WI38 (cell line): Measurements from ENCODE around the gene NAB2.
"Not testable (repeated sequence)": the region's sequence is repeated elsewhere in the genome, so short reads cannot be mapped to it uniquely, and the experiment has no call there.

Experiments
- H3K4me3 ChIP-seq: 2 replicates; pipeline ENCODE4 v1.5.1; 2011; ENCODE audit warnings: low read depth, mild to moderate bottlenecking, control low read depth, low read length
- TF ChIP-seq, protein P1 (sequence below): IDR thresholded peaks from 2 replicates; pipeline ENCODE4 v1.5.1; 2012; ENCODE audit warnings: low read depth, mild to moderate bottlenecking, control low read depth, low read length

The NAB2 gene

DNA sequence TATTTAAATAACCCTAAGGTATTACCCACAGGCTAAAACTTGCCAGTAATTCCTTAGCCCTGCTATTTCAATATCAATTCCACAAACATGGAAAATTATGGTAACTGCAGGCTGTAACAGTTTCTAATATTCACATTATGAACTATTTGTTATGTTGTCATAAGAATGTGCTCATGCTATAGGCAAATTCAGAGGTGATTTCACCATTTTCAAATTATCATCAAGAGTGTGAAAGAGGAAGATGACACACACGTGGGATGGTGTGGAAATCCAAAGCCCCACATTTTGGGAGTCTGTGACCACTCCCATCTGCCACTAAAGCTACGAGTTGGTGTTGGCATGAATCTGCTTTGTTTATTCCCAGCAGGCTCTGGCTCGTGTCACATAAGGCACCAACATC lies 33.1 kb upstream of the NAB2 start:
- no peak overlapping the region for H3K4me3 ChIP-seq
- TF ChIP-seq, protein P1, sequence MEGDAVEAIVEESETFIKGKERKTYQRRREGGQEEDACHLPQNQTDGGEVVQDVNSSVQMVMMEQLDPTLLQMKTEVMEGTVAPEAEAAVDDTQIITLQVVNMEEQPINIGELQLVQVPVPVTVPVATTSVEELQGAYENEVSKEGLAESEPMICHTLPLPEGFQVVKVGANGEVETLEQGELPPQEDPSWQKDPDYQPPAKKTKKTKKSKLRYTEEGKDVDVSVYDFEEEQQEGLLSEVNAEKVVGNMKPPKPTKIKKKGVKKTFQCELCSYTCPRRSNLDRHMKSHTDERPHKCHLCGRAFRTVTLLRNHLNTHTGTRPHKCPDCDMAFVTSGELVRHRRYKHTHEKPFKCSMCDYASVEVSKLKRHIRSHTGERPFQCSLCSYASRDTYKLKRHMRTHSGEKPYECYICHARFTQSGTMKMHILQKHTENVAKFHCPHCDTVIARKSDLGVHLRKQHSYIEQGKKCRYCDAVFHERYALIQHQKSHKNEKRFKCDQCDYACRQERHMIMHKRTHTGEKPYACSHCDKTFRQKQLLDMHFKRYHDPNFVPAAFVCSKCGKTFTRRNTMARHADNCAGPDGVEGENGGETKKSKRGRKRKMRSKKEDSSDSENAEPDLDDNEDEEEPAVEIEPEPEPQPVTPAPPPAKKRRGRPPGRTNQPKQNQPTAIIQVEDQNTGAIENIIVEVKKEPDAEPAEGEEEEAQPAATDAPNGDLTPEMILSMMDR: no peak

DNA sequence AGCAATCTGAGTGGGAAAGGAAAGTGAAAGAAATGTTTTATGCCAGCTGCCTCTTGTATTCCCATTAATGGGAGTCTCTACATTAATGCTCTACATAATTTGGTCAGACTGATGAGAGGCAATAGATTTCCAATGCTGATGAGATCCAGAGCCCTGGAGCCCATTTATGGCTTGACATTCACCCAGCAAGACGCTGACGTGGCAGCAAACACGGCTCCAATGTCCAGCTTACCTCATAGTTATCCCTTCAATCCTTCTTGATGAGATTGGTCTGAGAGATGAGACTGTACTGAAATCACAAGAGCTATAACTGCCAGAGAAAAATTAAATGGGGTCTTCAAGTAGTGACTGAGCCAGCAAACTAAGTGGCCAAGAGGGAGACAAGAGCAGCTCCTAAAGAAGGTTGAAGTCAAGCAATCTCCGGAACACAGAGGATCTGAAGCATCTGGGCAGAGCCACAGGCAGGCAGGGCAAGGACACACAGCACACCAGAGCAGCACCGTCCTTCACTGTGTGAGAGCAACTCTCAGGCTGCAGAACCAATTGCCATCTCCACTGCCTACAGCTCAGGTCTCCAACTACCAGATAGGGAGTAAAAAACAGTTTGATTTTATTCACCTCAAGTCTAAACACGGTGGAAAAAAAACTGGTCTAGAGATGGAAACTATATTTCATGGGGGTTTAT lies 31.7 kb upstream of the NAB2 start:
- no peak overlapping the region for H3K4me3 ChIP-seq
- TF ChIP-seq, protein P1: no peak

DNA sequence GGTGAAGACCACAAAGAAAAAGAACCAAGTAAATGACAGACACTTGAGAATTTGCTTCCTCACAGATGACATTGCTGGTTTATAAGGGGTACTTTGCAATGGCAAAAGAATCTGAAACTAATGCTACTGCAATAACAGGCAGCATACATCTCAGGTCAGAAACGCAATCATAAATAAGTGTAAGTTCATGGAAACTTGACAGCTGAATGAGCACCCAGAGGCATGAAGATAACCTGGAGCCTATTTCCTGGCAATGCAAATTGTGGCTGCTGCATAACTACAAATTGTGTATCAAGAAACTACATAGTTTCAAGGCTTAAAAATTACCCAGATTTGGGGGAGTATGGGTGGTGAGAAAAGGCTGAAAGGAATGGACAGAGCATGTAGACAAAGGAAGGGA lies 30.5 kb upstream of the NAB2 start:
- H3K4me3 ChIP-seq: no peak overlapping the region
- TF ChIP-seq, protein P1: no peak

DNA sequence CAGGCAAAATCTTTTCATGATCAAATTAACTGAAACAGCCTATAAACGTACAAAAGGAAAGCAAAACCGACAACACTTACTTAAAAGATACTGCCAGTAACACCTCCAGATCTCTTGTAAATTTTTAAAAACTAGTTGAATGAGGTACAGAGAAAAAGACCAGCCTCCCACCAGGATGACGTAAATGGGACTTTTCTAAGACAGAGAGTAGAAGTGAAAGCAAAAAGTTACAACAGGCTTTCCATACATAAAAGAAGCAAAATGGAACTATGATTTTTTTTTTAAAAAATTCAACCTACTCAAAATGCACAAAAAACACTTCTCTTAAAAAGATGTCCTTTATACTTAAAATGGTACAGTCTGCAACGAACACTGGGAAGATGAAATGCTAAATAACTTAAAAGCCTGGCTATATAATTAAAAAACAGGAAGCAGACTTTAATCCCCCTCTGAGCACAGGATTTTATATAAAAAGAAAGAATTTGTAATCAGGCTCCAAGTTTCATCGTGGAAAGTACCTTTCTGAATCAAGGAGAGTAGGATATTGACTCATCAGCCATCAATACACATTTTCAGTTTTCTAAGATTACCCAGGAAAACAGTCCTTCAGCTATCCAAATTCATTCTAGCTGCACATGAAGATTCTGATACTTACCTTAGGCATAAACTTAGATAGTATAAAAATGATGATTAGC lies 24.8 kb upstream of the NAB2 start:
- H3K4me3 ChIP-seq: no peak overlapping the region
- TF ChIP-seq, protein P1: no peak

DNA sequence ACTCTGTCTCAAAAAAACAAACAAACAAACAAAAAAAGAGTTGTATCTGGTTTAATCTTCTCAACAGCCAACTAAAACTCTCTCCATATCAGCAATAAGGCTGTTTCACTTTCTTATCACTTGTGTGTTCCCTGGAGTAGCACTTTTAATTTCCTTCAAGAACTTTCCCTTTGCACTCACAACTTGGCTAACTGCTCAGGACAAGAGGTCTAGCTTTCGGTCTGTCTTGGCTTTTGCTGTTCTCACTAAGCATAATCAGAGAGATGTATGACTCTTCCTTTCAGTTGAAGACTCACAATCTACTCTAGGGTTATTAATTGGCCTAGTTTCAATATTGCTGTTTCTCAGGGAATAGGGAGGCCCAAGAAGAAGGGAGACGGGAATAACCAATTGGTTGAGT lies 22.7 kb upstream of the NAB2 start:
- H3K4me3 ChIP-seq: no peak overlapping the region
- TF ChIP-seq, protein P1: no peak

DNA sequence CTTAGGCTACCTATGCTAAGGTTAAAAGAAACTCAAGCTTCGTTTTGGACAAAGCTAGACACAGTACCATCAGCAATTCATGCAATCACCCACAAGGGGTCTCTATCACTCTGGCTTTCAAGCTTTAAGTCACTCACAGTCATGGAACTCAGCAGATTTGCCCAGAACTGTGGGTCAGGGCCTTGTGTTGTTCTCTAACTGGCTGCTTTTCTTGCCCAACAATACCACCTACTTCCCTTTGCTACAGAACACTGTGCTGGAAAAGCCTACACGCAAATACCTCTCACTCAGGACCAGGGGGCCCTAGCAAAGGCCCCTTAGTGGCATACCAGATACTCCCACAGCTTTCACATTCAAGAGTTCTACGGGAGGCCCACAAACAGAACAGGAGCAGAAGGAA lies 19.4 kb upstream of the NAB2 start:
- TF ChIP-seq, protein P1: peak; percentile 77
- H3K4me3 ChIP-seq: no peak overlapping the region

DNA sequence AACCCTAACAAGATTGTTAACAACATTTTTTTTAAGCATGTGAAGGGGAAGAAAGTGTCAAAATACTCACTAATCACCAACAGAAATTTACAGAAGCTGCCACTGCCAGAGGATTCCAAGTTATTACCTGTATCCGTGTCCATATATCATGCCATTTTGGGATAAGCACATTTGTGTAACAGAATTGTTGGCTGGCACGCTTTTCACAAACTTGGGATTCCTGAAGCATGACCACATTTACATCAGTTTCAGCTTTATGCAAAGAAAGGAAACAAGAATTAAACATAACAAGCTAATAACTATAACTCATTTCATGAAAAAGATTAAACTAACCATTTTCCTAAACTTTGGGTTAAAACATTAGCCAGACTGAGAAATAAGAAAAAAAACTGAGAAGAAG lies 16.3 kb upstream of the NAB2 start:
- TF ChIP-seq, protein P1: no peak
- no peak overlapping the region for H3K4me3 ChIP-seq

DNA sequence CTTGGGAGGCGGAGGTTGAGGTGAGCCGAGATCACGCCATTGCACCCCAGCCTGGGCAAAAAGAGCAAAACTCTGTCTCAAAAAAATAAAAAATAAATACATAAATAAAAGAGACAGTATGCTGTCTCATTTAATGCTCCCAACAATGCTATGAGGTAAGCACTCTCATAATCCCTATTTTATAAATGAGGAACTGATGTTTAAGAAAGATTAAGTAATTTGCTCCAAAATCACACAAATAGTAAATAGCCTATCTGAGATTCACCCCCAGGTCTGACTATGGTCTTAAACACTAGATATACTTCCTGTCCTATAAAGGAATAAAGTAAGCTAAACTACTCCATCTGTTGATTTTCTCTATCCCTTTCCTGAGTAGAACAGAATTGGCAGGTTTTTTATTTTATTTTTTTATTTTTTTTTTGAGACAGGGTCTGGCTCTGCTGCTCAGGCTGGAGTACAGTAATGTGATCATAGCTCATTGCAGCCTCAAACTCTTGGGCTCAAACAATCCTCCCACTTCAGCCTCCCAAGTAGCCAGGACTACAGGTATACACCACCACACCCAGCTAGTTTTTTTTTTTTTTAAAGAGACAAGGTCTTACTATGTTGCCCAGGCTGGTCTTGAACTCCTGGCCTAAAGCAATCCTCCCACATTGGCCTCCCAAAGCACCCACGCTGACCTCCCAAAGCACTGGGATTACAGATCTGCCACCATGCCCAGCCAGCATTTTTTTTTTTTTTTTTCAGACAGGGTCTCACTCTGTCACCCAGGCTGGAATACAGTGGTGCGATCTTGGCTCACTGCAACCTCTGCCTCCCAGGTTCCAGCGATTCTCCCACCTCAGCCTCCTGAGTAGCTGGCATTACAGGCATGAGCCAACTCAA lies 15.1 kb upstream of the NAB2 start:
- H3K4me3 ChIP-seq: not testable (repeated sequence)
